Mesothelial cell of epicardium (in vitro differentiated cells): Measurements from ENCODE around the gene IQSEC2. TPM values are rescaled to one million over a fixed set of nuclear protein-coding genes. Genes with fewer than 3 reads are reported as not detected.

Source experiments
- DNase-seq, 2 experiments: peaks; one replicate each; pipeline ENCODE4 v3.0.0; 2021; ENCODE audit warnings: low spot score in 2 of 2; ENCODE audit not compliant: unreplicated experiment in 2 of 2
- H3K27ac Mint-ChIP-seq: 2 replicates; pipeline ENCODE4 v1.8.0; 2021; ENCODE audit warnings: mixed read lengths
- H3K27me3 Mint-ChIP-seq: 2 replicates; pipeline ENCODE4 v1.8.0; 2021; ENCODE audit warnings: low read depth, mixed read lengths
- H3K36me3 Mint-ChIP-seq: 2 replicates; pipeline ENCODE4 v1.8.0; 2021; ENCODE audit warnings: mixed read lengths
- H3K4me1 Mint-ChIP-seq: 2 replicates; pipeline ENCODE4 v1.8.0; 2021; ENCODE audit warnings: mixed read lengths
- H3K4me3 Mint-ChIP-seq: 2 replicates; pipeline ENCODE4 v1.8.0; 2021; ENCODE audit warnings: mild to moderate bottlenecking, moderate library complexity, mixed read lengths
- H3K9me3 Mint-ChIP-seq: 2 replicates; pipeline ENCODE4 v1.8.0; 2021; ENCODE audit warnings: mixed read lengths
- CTCF ChIP-seq: fragments of 200-600 bp; sonication (generic); IDR thresholded peaks from one replicate; pipeline ENCODE4 v1.5.0; 2021; ENCODE audit warnings: antibody characterized with exemption; ENCODE audit not compliant: unreplicated experiment
- total RNA-seq: library from RNA; stranded (reverse); gene quantifications from 3 replicates; pipeline ENCODE4 v1.2.1, GENCODE V29; 2021

Gene IQSEC2
- total RNA-seq, 1 donor from 2014 or later = 23.0 TPM

GRCh38 chrX:53257166-53257565, 24.2 kb downstream of the IQSEC2 start:
- H3K36me3 Mint-ChIP-seq = peaks cover 5% of the 10 kb centered on the region
- no peaks in the 10 kb centered on the region for H3K27me3 Mint-ChIP-seq
- TF ChIP-seq CTCF = no peak
- DNase-seq = no peak
- no peak overlapping the region for H3K4me3 Mint-ChIP-seq
- no peaks in the 10 kb centered on the region for H3K4me1 Mint-ChIP-seq
- H3K9me3 Mint-ChIP-seq = peaks cover 23% of the 10 kb centered on the region
- H3K27ac Mint-ChIP-seq = no peak overlapping the region

GRCh38 chrX:53256446-53257041, 24.8 kb downstream of the IQSEC2 start:
- Mint-ChIP-seq H3K36me3 (peaks cover 5% of the 10 kb centered on the region), H3K27me3 (no peaks in the 10 kb centered on the region), H3K9me3 (peaks cover 23% of the 10 kb centered on the region), H3K4me3 (no peak overlapping the region), H3K4me1 (no peaks in the 10 kb centered on the region), H3K27ac (no peak overlapping the region)
- TF ChIP-seq CTCF = no peak
- no peak for DNase-seq

DNA sequence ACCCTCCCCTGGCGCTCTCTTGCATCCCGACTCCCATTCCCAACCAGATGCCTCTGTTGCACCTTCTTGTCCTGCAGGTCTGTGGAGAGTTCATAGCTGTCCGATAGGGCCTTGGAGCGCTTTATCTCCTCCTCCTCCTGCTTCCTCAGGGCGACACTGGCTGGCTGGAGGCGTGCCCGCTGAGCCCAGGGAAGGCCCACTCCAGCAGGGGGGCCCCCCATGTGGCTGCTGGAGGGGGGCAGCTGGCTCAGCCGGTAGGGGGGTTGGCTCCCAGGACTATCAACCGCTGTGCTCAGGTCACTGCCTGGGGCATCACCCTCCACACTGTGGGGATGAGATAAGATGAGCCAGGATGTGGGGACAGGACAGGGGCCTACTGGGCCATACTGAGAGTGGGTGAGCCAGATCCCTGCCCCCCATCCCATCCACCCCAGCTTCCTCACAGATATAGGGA, 25.6 kb downstream of the IQSEC2 start:
- DNase-seq = no peak
- Mint-ChIP-seq H3K27ac (no peak overlapping the region), H3K4me3 (no peak overlapping the region), H3K27me3 (no peaks in the 10 kb centered on the region), H3K9me3 (peaks cover 23% of the 10 kb centered on the region), H3K4me1 (no peaks in the 10 kb centered on the region), H3K36me3 (peaks cover 5% of the 10 kb centered on the region)
- no peak for TF ChIP-seq CTCF

DNA sequence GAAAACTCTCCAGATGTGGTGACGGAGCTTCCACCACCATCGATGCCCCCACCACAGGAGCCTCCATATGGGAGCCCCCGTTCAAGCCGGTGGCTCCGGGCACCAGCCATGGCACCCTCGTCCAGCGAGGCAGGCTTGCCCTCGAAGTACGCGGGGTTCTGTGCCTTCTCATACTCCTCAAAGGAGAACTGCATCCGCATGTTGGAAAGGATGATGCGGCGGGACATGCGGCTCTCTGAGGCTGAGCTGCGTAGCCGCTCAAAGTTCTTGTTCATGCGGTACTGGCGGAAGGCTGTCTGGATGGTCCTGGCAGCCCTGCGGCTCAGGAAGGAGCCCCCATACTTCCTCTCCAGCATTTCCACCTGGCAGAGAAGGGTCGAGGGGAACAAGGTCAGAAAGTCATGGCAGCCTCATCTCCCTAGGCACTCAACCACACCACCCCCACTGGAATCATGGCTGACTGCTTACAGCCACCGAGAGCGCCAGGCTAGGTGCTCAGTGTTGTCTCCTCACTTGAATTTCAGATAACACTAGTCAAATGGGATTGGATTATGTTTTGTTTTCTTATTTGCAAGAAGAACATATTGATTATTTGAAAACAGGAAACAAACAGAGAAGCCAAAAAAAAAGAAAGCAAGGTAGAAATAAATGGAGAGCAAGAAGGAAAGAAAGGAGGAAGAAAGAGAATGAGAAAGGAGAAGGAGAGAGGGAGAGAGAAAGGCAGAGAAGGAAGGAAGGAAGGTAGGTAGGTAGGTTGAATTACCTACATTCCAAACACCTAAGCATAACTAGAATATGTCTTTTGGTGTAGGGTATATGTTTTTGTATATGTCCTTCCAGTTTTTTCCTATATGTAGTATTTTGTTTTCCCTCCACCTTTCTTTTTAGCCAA, 26.6 kb downstream of the IQSEC2 start:
- no peak overlapping the region for H3K27ac Mint-ChIP-seq
- no peaks in the 10 kb centered on the region for H3K4me1 Mint-ChIP-seq
- DNase-seq = no peak
- H3K4me3 Mint-ChIP-seq = no peak overlapping the region
- peaks cover 23% of the 10 kb centered on the region for H3K9me3 Mint-ChIP-seq
- TF ChIP-seq CTCF = no peak
- H3K27me3 Mint-ChIP-seq = no peaks in the 10 kb centered on the region
- H3K36me3 Mint-ChIP-seq = peaks cover 5% of the 10 kb centered on the region

DNA sequence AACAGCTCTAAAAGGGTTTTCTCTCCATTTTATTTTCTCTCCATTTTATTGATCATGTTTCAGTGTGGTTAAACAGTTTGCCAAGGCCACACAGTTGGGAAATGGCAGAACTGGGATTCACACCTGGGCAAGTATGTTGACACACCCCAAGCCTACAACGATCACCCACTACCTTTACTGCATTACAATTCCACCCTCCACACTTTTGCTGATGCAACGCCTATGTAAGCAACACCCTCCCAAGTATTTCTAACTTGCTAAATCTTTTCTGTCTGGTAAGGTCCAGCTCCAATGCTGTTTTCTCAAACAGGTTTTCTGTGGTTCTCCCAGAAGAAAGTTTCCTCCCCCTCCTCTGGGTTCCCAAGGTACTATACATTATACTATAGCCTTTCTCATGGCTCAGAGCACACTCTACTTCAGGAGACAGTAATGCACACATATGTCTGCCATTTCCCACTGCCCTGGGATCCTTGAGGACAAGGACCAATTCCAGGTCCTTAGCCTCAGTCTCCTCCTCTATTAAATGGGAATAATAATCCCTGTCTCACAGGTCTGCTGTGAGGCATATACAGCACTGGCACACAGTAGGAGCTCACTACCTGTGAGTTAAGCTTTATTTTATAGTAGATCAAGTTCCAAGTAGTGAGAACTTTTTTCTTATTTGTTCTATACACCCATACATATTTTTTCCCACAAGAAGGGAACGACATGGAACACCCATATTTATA, 27.9 kb downstream of the IQSEC2 start:
- no peak for TF ChIP-seq CTCF
- Mint-ChIP-seq H3K27ac (no peak overlapping the region), H3K36me3 (peaks cover 5% of the 10 kb centered on the region), H3K4me3 (no peak overlapping the region), H3K4me1 (no peaks in the 10 kb centered on the region), H3K27me3 (no peaks in the 10 kb centered on the region), H3K9me3 (peaks cover 23% of the 10 kb centered on the region)
- no peak for DNase-seq
